IPS-11a (cell line): ENCODE measurements around the gene STX4.
A peak's percentile ranks its signal among the peaks of the same experiment; 100 is the strongest.

Experiments used
- H3K4me3 ChIP-seq: one replicate; pipeline ENCODE4 v1.5.1; 2013; ENCODE audit warnings: low read depth, low read length, control low read depth

Gene STX4, protein sequence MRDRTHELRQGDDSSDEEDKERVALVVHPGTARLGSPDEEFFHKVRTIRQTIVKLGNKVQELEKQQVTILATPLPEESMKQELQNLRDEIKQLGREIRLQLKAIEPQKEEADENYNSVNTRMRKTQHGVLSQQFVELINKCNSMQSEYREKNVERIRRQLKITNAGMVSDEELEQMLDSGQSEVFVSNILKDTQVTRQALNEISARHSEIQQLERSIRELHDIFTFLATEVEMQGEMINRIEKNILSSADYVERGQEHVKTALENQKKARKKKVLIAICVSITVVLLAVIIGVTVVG

GRCh38 chr16:31032736-31033708, at the start of gene STX4:
STX4 (plus strand) TSS chr16:31033558; CDS start chr16:31033806, 248 bp downstream.
- peak within 1 kb of the TSS; percentile 90 for H3K4me3 ChIP-seq

DNA sequence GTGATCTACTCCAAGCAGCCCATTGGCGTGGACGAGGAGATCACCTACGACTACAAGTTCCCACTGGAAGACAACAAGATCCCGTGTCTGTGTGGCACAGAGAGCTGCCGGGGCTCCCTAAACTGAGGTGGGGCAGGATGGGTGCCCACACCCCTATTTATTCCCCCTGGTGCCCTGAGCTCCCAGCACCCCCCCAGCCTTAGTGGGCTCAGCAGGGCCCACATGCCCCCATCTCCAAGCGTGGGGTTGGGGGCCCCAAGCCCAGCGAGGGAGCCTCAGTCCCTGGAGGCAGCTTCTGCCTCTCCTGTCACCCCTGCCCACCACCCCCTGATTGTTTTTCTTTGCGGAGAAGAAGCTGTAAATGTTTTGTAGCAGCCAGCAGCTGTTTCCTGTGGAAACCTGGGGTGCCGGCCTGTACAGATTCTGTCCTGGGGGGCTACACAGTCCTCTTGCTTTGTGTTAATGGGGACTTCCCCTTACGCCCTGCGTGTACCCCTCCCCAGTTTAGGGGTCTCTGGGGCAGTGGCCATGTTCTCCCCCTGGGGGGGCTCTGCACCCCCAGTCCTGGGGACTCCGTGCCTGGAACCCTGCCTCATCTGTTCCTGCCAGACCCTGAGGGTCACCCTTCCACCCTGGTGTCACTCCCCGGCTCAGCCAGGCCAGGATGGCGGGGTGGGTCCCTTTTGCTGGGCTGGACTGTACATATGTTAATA, 49.3 kb upstream of the STX4 start:
- no peak overlapping the region for H3K4me3 ChIP-seq

DNA sequence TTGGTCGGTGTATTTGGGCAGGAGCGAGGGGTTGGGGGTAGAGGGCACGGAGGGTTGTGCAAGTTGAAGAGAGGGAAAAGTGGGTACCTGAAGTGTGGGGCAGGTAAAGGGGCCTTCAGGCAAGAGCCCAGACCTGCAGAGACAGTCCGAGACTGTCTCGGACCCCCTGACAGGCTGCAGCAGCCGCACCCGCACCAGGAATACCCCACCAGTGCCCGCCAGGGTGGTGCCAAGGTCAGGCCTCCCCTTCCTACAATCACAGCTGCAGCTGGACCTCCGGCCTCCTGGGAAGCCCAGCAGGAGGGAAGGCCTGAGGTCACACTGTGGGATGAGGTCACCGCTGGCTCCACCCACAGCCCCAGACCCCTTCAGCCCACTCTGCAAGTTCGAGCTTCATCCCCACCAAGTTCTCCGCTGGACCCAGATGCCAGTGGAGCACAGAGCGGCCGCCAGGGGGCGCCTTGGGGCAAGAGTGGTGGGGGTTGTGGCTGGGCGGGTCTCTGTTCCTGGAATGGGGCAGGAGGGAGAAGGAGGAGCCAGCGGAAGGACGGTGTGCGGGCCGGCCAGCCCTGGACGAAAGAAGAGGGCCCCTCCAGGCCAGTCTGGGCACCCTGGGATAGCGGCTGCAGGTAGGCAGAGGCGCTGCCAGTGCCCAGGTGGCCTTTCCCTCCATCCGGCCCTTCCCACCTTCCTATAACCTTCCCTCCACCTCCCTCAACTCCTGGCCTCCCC, 48.5 kb upstream of the STX4 start, which contains the start of gene HSD3B7:
Gene HSD3B7 (plus strand): TSS at position 539 of the 732 bp plus-strand sequence. CDS start 452 bp downstream, outside the sequence.
- H3K4me3 ChIP-seq, result peak within 1 kb of the TSS; percentile 20

GRCh38 chr16:30985401-30986128, 47.8 kb upstream of the STX4 start:
- H3K4me3 ChIP-seq, result peak overlapping the region; percentile 20

- H3K4me3 ChIP-seq, result no peak overlapping the region
These were observed 47.0 kb upstream of the STX4 start for GRCh38 chr16:30986129-30986991.

- no peak overlapping the region for H3K4me3 ChIP-seq
These were observed 45.7 kb upstream of the STX4 start for GRCh38 chr16:30987581-30988190.

DNA sequence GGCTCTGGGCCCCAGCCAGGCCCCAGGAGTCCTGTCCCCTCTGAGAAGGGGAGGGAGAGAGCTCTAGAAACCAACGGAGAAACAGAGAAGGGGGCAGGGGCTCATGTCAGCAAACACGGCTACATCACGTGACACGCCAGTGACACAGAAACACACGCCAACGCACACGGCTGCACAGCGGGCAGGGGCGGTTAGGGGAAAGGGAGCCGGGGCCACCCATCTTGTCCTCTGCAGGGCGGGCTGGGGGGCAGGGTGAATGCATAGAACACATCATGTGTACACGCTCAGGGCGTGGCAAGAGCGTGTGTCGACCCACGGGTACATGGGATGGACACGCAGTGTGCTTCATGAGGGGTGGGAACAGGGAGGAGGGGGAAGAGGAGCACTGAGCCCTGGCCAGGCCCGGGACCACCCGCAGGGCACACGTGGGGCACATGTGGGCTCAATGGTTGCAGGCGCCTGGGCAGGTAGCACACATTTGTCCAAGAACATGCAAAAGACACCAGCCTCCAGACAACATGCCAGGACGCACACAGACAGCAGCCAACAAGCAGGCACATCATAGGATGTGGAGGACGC, 43.8 kb upstream of the STX4 start:
- no peak overlapping the region for H3K4me3 ChIP-seq

GRCh38 chr16:30990105-30990504, 43.3 kb upstream of the STX4 start:
- no peak overlapping the region for H3K4me3 ChIP-seq

DNA sequence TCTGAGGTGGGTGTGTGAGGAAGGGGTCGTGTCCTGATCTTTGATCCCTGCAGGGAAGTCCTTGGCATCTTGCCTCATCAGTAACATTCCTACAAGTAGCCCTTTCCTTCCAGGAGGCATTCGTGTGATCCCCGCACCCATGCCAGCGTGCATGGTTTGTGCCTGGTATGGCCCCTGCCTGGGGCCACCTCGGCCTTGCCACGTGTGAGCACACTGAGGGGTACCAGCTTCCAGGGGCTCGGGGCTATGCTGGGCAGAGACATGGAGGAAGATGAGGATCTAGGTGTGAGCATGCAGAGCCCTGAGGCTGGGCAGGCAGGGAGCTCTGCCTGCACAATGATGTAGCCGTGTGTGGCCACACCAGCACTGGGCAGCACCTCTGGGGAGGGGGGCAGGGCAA, 42.3 kb upstream of the STX4 start:
- H3K4me3 ChIP-seq, result no peak overlapping the region

GRCh38 chr16:30992276-30992780, 41.0 kb upstream of the STX4 start:
- H3K4me3 ChIP-seq, result no peak overlapping the region

GRCh38 chr16:30992931-30993816, 40.2 kb upstream of the STX4 start:
- no peak overlapping the region for H3K4me3 ChIP-seq

- H3K4me3 ChIP-seq, result no peak overlapping the region
These were observed 37.4 kb upstream of the STX4 start for GRCh38 chr16:30995927-30996323.

DNA sequence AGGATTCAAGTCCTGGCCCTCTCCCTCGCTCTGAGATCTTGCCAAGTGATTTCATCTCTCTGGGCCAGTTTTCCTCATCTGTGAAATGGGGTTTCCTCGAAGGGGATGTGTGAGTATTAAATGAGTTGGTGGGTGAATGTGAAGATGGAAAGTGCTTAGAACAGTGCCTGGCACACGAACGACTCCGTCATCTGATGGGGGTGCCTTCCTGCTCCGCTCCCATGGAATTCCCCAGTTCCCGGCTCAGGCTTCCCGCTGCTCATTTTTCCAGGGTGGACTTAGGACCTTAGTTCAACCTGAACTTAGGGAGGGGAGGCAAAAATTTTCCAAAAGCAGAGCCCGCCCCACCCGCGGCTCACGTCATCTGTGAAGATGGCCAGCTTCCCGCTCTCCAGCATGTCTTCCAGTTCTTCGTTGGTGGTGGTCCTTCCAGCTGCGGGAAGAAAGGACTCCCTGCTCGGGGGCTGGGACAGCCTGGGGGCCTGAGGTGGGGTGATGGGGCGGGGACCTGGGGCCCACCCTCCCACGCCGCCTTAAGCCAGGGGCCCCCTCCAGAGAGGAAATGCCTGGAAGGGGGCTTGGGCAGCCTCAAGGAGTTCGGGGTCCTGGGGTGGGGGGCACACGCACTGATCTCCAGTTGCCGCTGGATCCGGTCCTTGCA, 36.9 kb upstream of the STX4 start:
- peak overlapping the region; percentile 46 for H3K4me3 ChIP-seq

- H3K4me3 ChIP-seq, result peak overlapping the region; percentile 46
These were observed 36.2 kb upstream of the STX4 start for GRCh38 chr16:30996985-30997724.
